ENCODE data around the gene SNF8.

SNF8 gene

DNA sequence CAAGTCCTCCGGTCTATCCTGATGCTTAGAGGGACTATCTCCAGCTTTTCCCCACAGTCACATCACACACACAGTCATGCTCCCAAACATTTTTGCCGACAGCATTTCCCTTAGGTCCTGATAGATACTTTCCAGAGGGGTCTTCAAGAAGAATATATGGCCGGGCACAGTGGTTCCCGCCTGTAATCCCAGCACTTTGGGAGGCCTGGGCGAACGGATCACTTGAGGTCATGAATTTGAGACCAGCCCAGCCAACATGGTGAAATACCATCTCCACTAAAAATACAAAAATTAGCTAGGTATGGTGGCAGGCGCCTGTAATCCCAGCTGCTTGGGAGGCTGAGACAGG is 28.1 kb upstream of the SNF8 start:
- Histone ChIP-seq H3K27ac (ENCODE audit: low read depth, low read length, poor library complexity, severe bottlenecking) (no peak overlapping the region), H3K4me3 (ENCODE audit: low read depth, low read length, poor library complexity, severe bottlenecking) (no peak overlapping the region), H3K9me2 (ENCODE audit: low read depth, low read length) (no peaks in the 10 kb centered on the region), H3F3A (ENCODE audit: insufficient read depth, low read length) (no peaks in the 10 kb centered on the region), H3K79me2 (ENCODE audit: insufficient read depth, low read length) (no peaks in the 10 kb centered on the region), H3K9me3 (ENCODE audit: low read length) (no peaks in the 10 kb centered on the region), H2AFZ (ENCODE audit: low read length) (no peak overlapping the region), H4K20me1 (ENCODE audit: insufficient read depth, low read length) (no peaks in the 10 kb centered on the region), H3K4me1 (ENCODE audit: insufficient read depth, low read length, severe bottlenecking) (no peaks in the 10 kb centered on the region), H3K27me3 (ENCODE audit: insufficient read depth, low read length) (no peaks in the 10 kb centered on the region), H3K4me2 (ENCODE audit: low read length) (no peak overlapping the region), H3K9ac (ENCODE audit: low read length) (no peak overlapping the region), H3K36me3 (ENCODE audit: insufficient read depth, low read length) (no peaks in the 10 kb centered on the region)
- no peak for TF ChIP-seq EZH2 (IDR thresholded peaks at IDR 0.05; ENCODE audit: borderline replicate concordance, low read length)
- TF ChIP-seq, protein P1, sequence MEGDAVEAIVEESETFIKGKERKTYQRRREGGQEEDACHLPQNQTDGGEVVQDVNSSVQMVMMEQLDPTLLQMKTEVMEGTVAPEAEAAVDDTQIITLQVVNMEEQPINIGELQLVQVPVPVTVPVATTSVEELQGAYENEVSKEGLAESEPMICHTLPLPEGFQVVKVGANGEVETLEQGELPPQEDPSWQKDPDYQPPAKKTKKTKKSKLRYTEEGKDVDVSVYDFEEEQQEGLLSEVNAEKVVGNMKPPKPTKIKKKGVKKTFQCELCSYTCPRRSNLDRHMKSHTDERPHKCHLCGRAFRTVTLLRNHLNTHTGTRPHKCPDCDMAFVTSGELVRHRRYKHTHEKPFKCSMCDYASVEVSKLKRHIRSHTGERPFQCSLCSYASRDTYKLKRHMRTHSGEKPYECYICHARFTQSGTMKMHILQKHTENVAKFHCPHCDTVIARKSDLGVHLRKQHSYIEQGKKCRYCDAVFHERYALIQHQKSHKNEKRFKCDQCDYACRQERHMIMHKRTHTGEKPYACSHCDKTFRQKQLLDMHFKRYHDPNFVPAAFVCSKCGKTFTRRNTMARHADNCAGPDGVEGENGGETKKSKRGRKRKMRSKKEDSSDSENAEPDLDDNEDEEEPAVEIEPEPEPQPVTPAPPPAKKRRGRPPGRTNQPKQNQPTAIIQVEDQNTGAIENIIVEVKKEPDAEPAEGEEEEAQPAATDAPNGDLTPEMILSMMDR (IDR thresholded peaks at IDR 0.05; ENCODE audit: low read length) = no peak

DNA sequence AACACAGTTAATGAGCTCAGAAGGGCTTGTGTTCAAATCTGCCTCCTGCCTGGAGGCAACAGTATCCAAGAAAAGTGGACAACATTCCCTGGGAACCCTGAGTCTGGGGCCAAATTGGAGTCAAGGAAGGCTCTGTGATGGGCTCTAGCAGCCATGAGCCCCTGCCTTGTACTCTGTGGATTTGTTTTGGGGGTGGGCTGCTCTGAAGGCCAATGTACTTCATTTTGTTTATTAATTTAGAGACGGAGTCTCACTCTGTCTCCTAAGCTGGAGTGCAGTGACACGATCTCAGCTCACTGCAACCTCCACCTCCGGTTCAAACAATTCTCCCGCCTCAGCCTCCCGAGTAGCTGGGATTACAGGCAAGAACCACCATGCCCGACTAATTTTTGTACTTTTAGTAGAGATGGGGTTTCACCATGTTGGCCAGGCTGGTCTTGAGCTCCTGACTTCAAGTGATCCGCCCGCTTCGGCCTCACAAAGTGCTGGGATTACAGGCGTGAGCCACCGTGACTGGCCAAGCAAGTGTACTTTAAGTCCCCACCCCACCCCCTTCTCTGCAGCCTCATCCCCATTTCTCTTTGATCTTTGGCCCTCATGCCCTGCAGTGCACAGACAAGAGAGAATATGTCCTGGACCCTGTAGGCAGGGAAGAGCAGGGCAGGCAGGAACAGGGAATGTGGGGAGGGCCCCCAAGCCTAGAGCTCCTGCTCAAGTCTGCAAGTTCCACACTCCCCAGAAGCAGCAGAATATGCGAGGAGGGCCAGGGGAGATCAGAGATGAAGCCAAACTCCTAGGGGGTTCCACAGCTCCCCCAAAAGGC is 26.4 kb upstream of the SNF8 start:
- Histone ChIP-seq H3K4me1 (ENCODE audit: insufficient read depth, low read length, severe bottlenecking) (no peaks in the 10 kb centered on the region), H2AFZ (ENCODE audit: low read length) (no peak overlapping the region), H3K9me2 (ENCODE audit: low read depth, low read length) (no peaks in the 10 kb centered on the region), H4K20me1 (ENCODE audit: insufficient read depth, low read length) (no peaks in the 10 kb centered on the region), H3K27ac (ENCODE audit: low read depth, low read length, poor library complexity, severe bottlenecking) (no peak overlapping the region), H3F3A (ENCODE audit: insufficient read depth, low read length) (no peaks in the 10 kb centered on the region), H3K79me2 (ENCODE audit: insufficient read depth, low read length) (no peaks in the 10 kb centered on the region), H3K4me3 (ENCODE audit: low read depth, low read length, poor library complexity, severe bottlenecking) (no peak overlapping the region), H3K36me3 (ENCODE audit: insufficient read depth, low read length) (no peaks in the 10 kb centered on the region), H3K9ac (ENCODE audit: low read length) (no peak overlapping the region), H3K4me2 (ENCODE audit: low read length) (no peak overlapping the region), H3K9me3 (ENCODE audit: low read length) (no peaks in the 10 kb centered on the region), H3K27me3 (ENCODE audit: insufficient read depth, low read length) (no peaks in the 10 kb centered on the region)
- TF ChIP-seq, protein P1 (IDR thresholded peaks at IDR 0.05; ENCODE audit: low read length) = no peak
- TF ChIP-seq EZH2 (IDR thresholded peaks at IDR 0.05; ENCODE audit: borderline replicate concordance, low read length) = no peak

DNA sequence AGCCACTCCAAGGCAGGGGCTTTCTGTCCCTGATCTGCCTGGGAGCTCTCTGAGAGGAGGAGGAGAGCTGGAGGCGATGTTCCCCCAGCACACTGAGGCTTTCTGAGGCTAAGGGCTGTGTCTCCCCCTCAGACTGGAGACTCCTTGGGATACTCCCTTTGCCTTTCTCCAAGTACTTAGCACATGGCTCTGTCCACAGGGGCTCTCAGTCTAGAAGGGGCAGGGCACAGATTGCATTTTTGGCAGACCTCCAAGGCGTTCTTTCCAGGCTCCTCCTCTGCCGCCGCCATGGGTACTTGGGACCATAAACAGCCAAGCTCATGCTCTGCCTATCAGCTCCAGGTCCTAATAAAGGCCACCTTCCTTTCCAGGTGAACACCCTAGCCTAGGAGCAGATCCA is 25.6 kb upstream of the SNF8 start:
- H3K9me2 ChIP-seq (ENCODE audit: low read depth, low read length) = no peaks in the 10 kb centered on the region
- H3F3A ChIP-seq (ENCODE audit: insufficient read depth, low read length) = no peaks in the 10 kb centered on the region
- no peak for TF ChIP-seq EZH2 (IDR thresholded peaks at IDR 0.05; ENCODE audit: borderline replicate concordance, low read length)
- TF ChIP-seq, protein P1 (IDR thresholded peaks at IDR 0.05; ENCODE audit: low read length) = no peak
- no peak overlapping the region for H3K27ac ChIP-seq (ENCODE audit: low read depth, low read length, poor library complexity, severe bottlenecking)
- H3K4me2 ChIP-seq (ENCODE audit: low read length) = no peak overlapping the region
- H3K9ac ChIP-seq (ENCODE audit: low read length) = no peak overlapping the region
- no peak overlapping the region for H2AFZ ChIP-seq (ENCODE audit: low read length)
- no peaks in the 10 kb centered on the region for H3K27me3 ChIP-seq (ENCODE audit: insufficient read depth, low read length)
- H3K9me3 ChIP-seq (ENCODE audit: low read length) = no peaks in the 10 kb centered on the region
- no peaks in the 10 kb centered on the region for H4K20me1 ChIP-seq (ENCODE audit: insufficient read depth, low read length)
- H3K36me3 ChIP-seq (ENCODE audit: insufficient read depth, low read length) = no peaks in the 10 kb centered on the region
- no peaks in the 10 kb centered on the region for H3K79me2 ChIP-seq (ENCODE audit: insufficient read depth, low read length)
- no peaks in the 10 kb centered on the region for H3K4me1 ChIP-seq (ENCODE audit: insufficient read depth, low read length, severe bottlenecking)
- no peak overlapping the region for H3K4me3 ChIP-seq (ENCODE audit: low read depth, low read length, poor library complexity, severe bottlenecking)

Measured in OCI-LY1 (cell line).